GM18505 (cell line): ENCODE measurements around the gene SF3B1.
"Not testable (repeated sequence)": the region's sequence is repeated elsewhere in the genome, so short reads cannot be mapped to it uniquely, and the experiment has no call there.

ENCODE experiments used
- ATAC-seq: cut with Tn5 transposase; IDR thresholded peaks from one replicate; pipeline ENCODE4 v1.9.1; 2021; ENCODE audit not compliant: unreplicated experiment
- POLR2A ChIP-seq: IDR thresholded peaks from 4 replicates; pipeline ENCODE4 v1.6.1; 2011; ENCODE audit warnings: borderline replicate concordance; ENCODE audit not compliant: insufficient read depth, insufficient read length; ENCODE audit errors: extremely low read depth

Gene SF3B1

DNA sequence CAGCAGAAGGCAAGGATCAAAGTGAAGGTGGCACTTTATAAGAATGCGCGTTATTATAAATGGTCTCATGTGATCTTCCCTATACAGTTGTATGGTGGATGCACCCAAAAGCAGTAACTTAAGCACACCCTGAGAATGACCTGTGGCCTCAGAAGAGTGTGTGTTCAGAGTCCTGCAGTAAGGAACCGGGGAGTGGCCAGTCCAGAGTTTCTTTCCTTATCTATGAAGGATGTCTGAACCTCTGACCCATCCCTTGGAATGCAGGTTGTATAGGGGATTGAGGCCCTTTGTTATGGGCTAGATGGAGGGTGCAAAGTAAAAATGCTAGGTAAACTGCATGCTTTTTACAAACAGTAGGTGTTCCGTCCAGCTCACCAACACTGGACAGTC is 80.7 kb downstream of the SF3B1 start:
- no peak for ATAC-seq

GRCh38 chr2:197353393-197354168 is 81.2 kb downstream of the SF3B1 start:
- no peak for ATAC-seq
- TF ChIP-seq POLR2A: no peak

More for the DNA sequence above, 80.7 kb downstream of the SF3B1 start:
- TF ChIP-seq POLR2A: no peak

DNA sequence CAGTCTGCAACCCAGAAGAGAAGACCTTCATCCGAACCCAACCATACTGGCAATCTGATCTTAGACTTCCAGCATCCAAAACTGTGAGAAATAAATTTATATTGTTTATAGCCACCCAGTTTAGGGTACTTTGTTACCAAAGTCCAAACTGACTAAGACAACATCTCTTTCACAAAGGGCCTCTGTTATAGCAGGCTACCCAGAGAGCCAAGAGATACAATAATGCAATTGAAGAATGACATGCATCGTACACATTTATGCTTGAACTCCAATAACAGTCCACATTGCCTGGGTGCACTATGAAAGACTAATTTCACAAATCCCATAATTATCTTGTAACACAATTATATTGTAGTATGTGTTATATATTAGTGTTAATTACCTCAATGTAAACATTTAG is 85.1 kb downstream of the SF3B1 start:
- ATAC-seq: no peak
- TF ChIP-seq POLR2A: no peak

- no peak for ATAC-seq
- TF ChIP-seq POLR2A: no peak
These were observed 86.0 kb downstream of the SF3B1 start for GRCh38 chr2:197348721-197349360.

- ATAC-seq: no peak
- no peak for TF ChIP-seq POLR2A
These were observed 88.9 kb downstream of the SF3B1 start for GRCh38 chr2:197345846-197346370.

GRCh38 chr2:197343968-197344367 is 90.9 kb downstream of the SF3B1 start:
- not testable (repeated sequence) for ATAC-seq

GRCh38 chr2:197340591-197340990 is 94.2 kb downstream of the SF3B1 start:
- ATAC-seq: no peak
- TF ChIP-seq POLR2A: no peak
